ENCODE results near the gene OR4C16. TPM values are rescaled to one million over a fixed set of nuclear protein-coding genes. Genes with fewer than 3 reads are reported as not detected.

OR4C16 gene, protein sequence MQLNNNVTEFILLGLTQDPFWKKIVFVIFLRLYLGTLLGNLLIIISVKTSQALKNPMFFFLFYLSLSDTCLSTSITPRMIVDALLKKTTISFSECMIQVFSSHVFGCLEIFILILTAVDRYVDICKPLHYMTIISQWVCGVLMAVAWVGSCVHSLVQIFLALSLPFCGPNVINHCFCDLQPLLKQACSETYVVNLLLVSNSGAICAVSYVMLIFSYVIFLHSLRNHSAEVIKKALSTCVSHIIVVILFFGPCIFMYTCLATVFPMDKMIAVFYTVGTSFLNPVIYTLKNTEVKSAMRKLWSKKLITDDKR
- not detected for total RNA-seq

DNA sequence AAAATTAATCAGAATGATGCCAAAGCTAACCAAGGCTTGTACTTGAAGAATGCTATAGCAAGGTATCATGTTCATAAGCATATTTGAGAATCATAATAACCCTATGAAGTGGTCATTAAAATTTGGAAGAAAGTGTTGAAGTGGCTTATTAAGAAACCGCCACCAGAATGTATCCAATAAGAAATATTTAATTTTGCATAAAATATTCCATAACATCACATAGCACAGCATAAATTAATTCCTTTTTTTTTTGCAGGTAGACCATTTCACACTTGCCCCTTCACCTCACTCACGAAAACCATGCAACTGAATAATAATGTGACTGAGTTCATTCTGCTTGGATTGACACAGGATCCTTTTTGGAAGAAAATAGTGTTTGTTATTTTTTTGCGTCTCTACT is at the start of gene OR4C16:
OR4C16 (plus strand) TSS at position 301 of the 400 bp plus-strand sequence; CDS start at position 301, 0 bp downstream.
- peaks cover 2% of the 10 kb centered on the region for H3K36me3 Mint-ChIP-seq
- no peak within 1 kb of the TSS for H3K4me3 Mint-ChIP-seq
- no peaks in the 10 kb centered on the region for H3K4me1 Mint-ChIP-seq
- H3K9me3 Mint-ChIP-seq = peaks cover 16% of the 10 kb centered on the region
- DNase-seq = no peak
- H3K27me3 Mint-ChIP-seq = no peaks in the 10 kb centered on the region
- no peak within 1 kb of the TSS for H3K27ac Mint-ChIP-seq

DNA sequence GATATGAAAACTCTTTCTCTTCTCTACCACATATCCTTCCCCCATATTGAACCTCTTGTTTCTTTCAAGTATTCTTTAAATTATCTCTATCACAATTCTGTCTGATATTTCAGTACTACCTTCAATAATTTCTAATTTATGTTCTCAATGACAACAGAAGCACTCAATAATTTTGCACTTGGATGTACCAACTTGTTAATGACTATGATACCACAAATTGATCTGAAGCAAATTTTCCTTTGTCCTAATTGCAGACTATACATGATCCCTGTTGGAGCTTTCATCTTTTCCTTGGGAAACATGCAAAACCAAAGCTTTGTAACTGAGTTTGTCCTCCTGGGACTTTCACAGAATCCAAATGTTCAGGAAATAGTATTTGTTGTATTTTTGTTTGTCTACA is 17.8 kb upstream of the OR4C16 start, which contains the start of gene OR4C15:
OR4C15 (plus strand) TSS at position 301 of the 400 bp plus-strand sequence; CDS start at position 301, 0 bp downstream.
- Mint-ChIP-seq H3K36me3 (no peaks in the 10 kb centered on the region), H3K27me3 (no peaks in the 10 kb centered on the region), H3K27ac (no peak within 1 kb of the TSS), H3K4me3 (no peak within 1 kb of the TSS), H3K4me1 (no peaks in the 10 kb centered on the region), H3K9me3 (peaks cover 12% of the 10 kb centered on the region)
- no peak for DNase-seq

DNA sequence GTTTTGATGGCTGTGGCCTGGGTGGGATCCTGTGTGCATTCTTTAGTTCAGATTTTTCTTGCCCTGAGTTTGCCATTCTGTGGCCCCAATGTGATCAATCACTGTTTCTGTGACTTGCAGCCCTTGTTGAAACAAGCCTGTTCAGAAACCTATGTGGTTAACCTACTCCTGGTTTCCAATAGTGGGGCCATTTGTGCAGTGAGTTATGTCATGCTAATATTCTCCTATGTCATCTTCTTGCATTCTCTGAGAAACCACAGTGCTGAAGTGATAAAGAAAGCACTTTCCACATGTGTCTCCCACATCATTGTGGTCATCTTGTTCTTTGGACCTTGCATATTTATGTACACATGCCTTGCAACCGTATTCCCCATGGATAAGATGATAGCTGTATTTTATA is 620 bp downstream of the OR4C16 start:
- H3K36me3 Mint-ChIP-seq = peaks cover 2% of the 10 kb centered on the region
- peaks cover 19% of the 10 kb centered on the region for H3K9me3 Mint-ChIP-seq
- no peaks in the 10 kb centered on the region for H3K27me3 Mint-ChIP-seq
- H3K4me1 Mint-ChIP-seq = no peaks in the 10 kb centered on the region
- no peak for DNase-seq
- no peak overlapping the region for H3K4me3 Mint-ChIP-seq
- H3K27ac Mint-ChIP-seq = no peak overlapping the region

DNA sequence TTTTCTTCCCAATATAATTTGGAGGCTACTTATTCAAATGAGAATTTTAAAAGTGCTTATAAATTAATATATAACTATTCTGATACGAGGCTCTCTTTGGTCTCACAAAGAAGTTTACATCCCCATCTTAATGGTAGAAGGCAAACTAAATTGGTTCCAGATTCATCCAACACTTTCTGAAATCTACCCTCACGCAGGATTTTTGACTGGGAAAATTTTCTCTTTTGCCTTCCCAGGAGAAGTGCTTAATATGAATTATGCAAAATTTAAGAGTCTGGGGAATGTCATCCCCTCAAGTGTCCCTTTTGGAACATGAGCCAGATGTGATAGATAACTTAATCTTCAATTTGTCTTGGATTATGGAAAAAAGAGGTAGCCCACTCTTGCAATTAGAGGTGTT is 35.6 kb downstream of the OR4C16 start, which contains the start of gene OR4C11:
OR4C11 (minus strand) TSS at position 101 of the 400 bp plus-strand sequence. CDS start 3,272 bp downstream, outside the sequence.
- DNase-seq = no peak
- H3K9me3 Mint-ChIP-seq = peaks cover 8% of the 10 kb centered on the region
- no peak within 1 kb of the TSS for H3K4me3 Mint-ChIP-seq
- H3K36me3 Mint-ChIP-seq = no peaks in the 10 kb centered on the region
- H3K27ac Mint-ChIP-seq = no peak within 1 kb of the TSS
- no peaks in the 10 kb centered on the region for H3K4me1 Mint-ChIP-seq
- H3K27me3 Mint-ChIP-seq = no peaks in the 10 kb centered on the region

Other genes starting within 250 kb of the OR4C16 start
- gene OR4A16, start 228.9 kb upstream of the OR4C16 start, total RNA-seq = not detected
- gene OR4A15, start 204.2 kb upstream of the OR4C16 start, total RNA-seq = not detected
- not detected for gene OR4C15, start 17.7 kb upstream of the OR4C16 start, total RNA-seq
- gene OR4C11, start 35.5 kb downstream of the OR4C16 start, total RNA-seq = not detected
- gene OR4P4, start 63.0 kb downstream of the OR4C16 start, total RNA-seq = not detected
- not detected for gene OR4S2, start 76.2 kb downstream of the OR4C16 start, total RNA-seq
- not detected for gene OR4C6, start 90.1 kb downstream of the OR4C16 start, total RNA-seq
- not detected for gene OR5D13, start 201.3 kb downstream of the OR4C16 start, total RNA-seq
- gene OR5D14, start 223.4 kb downstream of the OR4C16 start, total RNA-seq = not detected
- not detected for gene OR5L1, start 239.2 kb downstream of the OR4C16 start, total RNA-seq
- gene OR5D18, start 247.5 kb downstream of the OR4C16 start, total RNA-seq = not detected

All from activated naive CD8-positive, alpha-beta T cell treated with anti-CD3 and anti-CD28 coated beads for 36 hours (primary cell).